ENCODE data around the gene PIK3CD.
A peak's percentile ranks its signal among the peaks of the same experiment; 100 is the strongest.

Gene PIK3CD

DNA sequence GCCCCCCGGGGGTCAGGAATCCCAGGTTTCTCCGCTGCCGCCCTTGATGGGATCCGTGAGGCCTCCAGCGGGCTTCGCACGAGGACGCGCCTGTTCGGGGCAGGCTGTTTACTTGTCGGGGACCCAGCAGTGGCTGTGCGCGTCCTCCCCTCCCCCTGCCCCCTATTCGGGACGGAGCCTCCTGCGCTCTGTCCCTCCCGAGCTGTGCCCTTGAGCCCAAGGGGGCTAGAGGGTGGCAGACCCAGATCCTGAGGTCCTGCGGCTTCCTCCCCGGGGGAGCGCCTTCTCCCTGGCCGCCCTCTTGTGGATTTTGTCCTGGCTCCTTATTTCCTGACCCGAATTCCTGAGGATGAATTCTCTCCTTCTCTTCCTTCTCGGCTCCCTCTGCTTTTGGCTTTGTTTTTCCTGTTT lies 38.4 kb downstream of the PIK3CD start:
- no peak for DNase-seq (ENCODE audit: low read depth)
- TF ChIP-seq, protein P1, sequence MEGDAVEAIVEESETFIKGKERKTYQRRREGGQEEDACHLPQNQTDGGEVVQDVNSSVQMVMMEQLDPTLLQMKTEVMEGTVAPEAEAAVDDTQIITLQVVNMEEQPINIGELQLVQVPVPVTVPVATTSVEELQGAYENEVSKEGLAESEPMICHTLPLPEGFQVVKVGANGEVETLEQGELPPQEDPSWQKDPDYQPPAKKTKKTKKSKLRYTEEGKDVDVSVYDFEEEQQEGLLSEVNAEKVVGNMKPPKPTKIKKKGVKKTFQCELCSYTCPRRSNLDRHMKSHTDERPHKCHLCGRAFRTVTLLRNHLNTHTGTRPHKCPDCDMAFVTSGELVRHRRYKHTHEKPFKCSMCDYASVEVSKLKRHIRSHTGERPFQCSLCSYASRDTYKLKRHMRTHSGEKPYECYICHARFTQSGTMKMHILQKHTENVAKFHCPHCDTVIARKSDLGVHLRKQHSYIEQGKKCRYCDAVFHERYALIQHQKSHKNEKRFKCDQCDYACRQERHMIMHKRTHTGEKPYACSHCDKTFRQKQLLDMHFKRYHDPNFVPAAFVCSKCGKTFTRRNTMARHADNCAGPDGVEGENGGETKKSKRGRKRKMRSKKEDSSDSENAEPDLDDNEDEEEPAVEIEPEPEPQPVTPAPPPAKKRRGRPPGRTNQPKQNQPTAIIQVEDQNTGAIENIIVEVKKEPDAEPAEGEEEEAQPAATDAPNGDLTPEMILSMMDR (IDR thresholded peaks at IDR 0.05; ENCODE audit: low read depth, low read length, missing control alignments) = no peak
- H3K4me3 ChIP-seq (ENCODE audit: low read depth, low read length) = peak overlapping the region; percentile 45

DNA sequence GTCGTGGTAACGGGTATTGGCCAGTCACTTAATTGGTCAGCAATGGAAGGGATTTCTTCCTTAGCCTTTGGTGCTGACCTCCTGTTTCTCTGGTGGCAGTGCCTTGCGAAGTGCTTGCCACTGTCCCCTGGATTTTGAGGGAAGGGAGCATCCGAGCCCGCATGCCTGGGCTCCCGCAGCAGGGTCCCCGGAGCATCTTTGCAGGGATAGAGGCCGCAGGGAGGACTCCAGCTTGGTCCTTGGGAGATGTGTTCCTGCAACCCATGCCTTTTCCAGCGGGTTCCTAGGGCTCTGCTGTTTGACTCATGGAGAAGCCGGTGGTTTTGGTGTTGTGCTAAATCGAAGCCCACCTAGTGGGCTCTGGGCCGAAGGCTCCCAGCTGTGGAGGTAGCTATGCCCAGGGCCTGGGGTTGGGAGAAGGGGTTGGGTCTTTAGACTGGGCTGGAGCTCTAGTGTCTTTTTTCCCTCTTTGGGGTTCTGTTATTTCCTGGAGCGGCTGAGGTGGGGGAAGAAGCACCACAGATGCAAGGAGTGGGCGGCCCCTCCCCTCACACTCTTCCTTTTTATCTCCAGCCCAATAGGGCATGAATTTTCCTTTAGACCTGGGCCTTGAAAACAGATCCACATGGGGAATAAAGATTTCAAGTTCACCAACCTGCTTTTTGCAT lies 39.0 kb downstream of the PIK3CD start:
- no peak for DNase-seq (ENCODE audit: low read depth)
- H3K4me3 ChIP-seq (ENCODE audit: low read depth, low read length) = no peak overlapping the region
- TF ChIP-seq, protein P1 (IDR thresholded peaks at IDR 0.05; ENCODE audit: low read depth, low read length, missing control alignments) = no peak

DNA sequence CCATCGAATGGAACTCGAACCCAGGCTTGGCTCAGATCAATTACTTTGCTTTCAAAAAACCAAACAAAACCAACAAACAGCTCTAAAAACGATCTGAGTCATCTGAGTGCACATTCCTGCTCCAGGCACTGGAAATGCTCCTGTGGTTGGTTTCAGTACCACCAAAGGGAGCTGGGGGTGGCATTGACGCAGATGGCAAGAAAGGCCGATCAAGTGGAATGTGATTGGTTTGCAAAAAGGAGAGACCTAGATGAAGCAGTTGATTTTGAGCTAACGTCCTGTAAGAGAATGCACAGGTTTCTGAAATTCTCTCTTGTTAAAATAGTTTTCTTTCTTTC lies 39.5 kb downstream of the PIK3CD start:
- TF ChIP-seq, protein P1 (IDR thresholded peaks at IDR 0.05; ENCODE audit: low read depth, low read length, missing control alignments) = no peak
- no peak overlapping the region for H3K4me3 ChIP-seq (ENCODE audit: low read depth, low read length)
- no peak for DNase-seq (ENCODE audit: low read depth)

DNA sequence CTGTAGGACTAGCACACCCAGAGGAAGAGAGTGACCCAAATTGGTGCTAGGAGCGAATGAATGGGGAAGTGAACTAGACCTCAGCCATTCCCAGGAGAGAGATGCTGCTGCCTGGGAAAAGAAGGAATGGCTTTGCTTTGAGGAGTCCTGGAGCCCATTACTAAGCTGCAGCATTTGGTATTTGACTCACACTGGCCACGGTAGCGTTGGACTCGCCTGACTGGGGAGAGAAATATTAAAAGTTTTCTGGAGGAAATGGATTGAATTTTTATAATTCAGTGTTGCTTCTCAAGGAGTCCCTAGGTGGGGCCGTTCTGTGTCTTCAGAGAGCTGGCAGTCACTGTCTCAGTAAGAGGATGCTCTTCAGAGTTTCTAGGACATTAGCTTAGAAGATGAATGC lies 40.2 kb downstream of the PIK3CD start:
- H3K4me3 ChIP-seq (ENCODE audit: low read depth, low read length) = no peak overlapping the region
- no peak for DNase-seq (ENCODE audit: low read depth)
- TF ChIP-seq, protein P1 (IDR thresholded peaks at IDR 0.05; ENCODE audit: low read depth, low read length, missing control alignments) = no peak

DNA sequence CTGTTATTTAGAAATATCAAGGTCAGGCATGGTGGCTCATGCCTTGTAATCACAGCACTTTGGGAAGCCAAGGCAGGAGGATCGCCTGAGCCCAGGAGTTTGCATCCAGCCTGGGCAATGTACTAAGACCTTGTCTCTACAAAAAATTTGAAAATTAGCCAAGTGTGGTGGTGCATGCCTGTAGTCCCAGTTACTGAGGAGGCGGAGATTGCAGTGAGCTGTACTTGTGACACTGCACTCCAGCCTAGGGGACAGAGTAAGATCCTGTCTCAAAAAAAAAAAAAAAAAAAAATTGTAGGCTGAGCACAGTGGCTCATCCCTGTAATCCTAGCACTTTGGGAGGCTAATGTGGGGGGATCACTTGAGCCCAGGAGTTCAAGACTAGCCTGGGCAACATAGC lies 45.3 kb downstream of the PIK3CD start:
- no peak overlapping the region for H3K4me3 ChIP-seq (ENCODE audit: low read depth, low read length)
- TF ChIP-seq, protein P1 (IDR thresholded peaks at IDR 0.05; ENCODE audit: low read depth, low read length, missing control alignments) = no peak
- DNase-seq (ENCODE audit: low read depth) = no peak

DNA sequence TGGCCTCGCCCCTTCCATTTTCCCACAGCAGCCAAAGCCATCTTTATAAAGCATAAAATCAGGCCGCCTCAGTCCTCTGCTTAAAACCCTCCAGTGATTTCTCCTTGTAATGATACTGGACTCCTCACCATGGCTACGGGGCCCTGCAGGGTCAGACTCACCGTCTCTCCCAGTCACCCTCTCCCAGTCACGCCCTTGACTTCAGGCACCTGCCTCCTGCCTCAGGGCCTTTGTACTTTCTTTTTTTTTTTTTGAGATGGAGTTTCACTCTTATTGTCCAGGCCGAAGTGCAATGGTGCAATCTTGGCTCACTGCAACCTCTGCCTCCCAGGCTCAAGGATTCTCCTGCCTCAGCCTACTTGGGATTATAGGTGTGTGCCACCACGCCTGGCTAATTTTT lies 47.8 kb downstream of the PIK3CD start:
- no peak for DNase-seq (ENCODE audit: low read depth)
- no peak overlapping the region for H3K4me3 ChIP-seq (ENCODE audit: low read depth, low read length)
- TF ChIP-seq, protein P1 (IDR thresholded peaks at IDR 0.05; ENCODE audit: low read depth, low read length, missing control alignments) = no peak

DNA sequence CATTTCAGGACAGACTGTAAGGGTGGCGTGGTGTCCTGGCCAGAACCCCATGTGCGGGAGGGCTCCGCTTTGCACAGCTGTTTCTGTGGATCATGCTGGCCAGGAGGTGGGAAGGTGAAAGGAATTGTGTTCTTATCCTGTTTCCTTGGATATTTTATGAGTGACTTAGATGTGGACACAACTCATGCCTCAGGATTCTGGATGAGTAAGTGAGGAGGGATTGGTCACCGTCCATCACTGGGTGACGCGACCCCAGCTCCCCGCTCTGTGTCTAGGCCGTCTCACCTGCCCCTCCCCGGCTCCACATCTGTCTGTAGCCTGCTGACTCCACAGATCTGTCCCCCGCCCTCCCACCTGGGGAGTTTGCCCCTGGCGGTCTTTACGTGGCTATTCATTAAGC lies 48.8 kb downstream of the PIK3CD start:
- TF ChIP-seq, protein P1 (IDR thresholded peaks at IDR 0.05; ENCODE audit: low read depth, low read length, missing control alignments) = no peak
- DNase-seq (ENCODE audit: low read depth) = no peak
- H3K4me3 ChIP-seq (ENCODE audit: low read depth, low read length) = no peak overlapping the region
